ENCODE measurements around the gene CTSF. TPM values are rescaled to one million over a fixed set of nuclear protein-coding genes. Genes with fewer than 3 reads are reported as not detected.
"Not testable (repeated sequence)": the region's sequence is repeated elsewhere in the genome, so short reads cannot be mapped to it uniquely, and the experiment has no call there.

The CTSF gene
- total RNA-seq, 1 experiment from 2014 or later = 9.5 TPM

DNA sequence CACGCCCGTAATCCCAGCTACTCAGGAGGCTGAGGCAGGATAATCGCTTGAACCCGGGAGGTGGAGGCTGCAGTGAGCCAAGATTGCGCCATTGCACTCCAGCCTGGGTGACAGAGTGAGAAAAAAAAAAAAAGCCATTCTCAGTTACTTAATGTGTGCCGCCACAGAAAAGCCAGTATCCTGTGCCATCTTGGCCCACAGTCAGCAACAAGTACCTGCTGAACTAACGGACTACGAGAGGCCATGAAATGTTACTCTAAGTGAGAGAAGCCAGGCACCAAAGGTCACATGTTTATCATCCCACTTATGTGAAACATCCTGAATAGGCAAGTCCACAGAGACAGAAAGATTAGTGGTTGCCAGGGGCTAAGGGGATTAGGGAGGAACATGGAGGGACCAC, 27.8 kb downstream of the CTSF start:
- not testable (repeated sequence) for DNase-seq (ENCODE audit: extremely low read depth, low read depth)

DNA sequence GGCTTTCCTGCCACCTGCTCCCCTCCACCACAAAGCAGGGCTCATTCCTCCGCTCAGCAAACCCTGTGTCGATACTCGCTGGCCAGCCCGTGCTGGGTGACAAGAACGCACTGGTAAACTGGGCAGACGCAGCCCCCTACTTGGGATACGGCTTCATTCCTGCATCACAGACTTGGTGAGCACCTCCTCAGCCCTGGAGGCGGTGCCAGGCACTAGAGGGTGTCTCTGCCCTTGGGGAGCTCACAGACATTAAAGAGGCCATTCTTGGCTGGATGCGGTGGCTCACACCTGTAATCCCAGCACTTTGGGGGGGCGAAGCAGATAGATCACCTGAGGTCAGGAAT, 28.6 kb downstream of the CTSF start:
- no peak for DNase-seq (ENCODE audit: extremely low read depth, low read depth)

DNA sequence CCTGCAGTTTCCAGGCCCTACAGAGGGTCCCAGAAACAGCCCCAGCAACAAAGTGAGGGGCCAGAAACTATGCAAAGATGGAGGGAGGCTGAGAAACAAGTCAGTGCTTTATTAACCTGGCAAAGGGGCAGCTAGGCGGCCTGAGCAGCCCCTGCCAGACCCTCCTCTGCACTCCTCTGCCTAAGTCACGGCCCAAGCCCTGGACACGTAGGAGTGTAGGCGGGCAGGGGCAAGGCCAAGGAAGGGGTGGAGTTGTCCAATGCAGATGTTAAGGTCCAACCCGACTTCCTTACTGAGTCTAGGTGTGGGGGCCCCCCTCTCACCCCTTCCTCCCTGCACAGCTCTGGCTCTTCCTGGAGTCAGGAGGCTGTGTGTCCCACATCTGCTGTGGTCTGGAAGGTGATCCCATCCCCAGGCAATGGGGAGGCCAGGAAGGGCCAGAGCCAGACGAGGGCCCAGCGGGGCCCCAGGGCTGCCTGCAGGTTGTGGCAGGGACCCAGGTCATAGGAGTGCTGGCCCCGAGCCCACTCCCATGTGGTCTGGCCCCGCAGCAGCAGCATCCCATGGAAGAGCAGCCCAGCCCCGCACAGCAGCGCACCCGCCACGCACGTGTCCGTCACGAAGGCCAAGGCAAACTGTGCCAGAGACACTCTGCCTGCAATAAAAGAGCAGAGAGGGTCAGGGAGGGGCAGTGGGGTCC, 29.1 kb downstream of the CTSF start:
- no peak for DNase-seq (ENCODE audit: extremely low read depth, low read depth)

DNA sequence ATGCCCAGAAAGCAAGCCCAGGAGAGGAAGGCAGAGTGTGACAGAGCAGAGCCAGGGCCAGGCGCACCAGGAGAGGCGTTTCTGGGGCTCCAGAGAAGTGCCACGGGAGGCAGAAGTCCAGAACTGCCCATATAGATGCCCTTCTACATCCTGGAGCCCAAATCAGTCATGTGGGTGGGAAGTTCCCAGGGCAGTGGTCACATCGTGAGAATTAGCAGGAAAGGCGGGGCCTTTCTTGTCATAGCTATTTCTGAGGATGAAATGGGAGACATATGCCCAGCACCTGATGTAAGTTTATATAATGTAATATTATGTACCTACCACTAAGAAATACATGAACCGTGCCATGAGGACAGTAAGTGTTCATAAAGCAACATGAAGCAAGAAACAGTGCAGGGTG, 35.6 kb downstream of the CTSF start:
- no peak for DNase-seq (ENCODE audit: extremely low read depth, low read depth)

DNA sequence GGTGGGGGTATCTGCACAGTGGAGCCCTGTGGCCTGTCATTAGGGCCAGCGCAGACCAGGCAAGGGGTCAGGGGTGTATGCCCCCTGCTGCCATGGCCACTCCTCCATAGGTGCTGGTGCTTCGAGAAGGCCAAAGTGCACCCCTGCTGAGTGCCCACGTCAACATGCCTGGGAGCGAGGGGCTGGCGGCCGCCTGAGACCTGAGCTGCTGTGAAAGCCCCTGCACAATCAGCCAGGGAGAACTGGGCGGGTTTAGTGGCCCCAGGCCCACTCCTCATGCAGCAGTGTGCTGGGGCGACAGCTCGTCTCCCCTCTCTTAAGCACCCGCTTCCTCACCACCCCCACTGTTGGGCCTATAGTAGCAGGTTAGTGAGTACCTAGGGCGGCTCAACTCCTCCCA, 36.6 kb downstream of the CTSF start:
- DNase-seq (ENCODE audit: extremely low read depth, low read depth) = no peak

DNA sequence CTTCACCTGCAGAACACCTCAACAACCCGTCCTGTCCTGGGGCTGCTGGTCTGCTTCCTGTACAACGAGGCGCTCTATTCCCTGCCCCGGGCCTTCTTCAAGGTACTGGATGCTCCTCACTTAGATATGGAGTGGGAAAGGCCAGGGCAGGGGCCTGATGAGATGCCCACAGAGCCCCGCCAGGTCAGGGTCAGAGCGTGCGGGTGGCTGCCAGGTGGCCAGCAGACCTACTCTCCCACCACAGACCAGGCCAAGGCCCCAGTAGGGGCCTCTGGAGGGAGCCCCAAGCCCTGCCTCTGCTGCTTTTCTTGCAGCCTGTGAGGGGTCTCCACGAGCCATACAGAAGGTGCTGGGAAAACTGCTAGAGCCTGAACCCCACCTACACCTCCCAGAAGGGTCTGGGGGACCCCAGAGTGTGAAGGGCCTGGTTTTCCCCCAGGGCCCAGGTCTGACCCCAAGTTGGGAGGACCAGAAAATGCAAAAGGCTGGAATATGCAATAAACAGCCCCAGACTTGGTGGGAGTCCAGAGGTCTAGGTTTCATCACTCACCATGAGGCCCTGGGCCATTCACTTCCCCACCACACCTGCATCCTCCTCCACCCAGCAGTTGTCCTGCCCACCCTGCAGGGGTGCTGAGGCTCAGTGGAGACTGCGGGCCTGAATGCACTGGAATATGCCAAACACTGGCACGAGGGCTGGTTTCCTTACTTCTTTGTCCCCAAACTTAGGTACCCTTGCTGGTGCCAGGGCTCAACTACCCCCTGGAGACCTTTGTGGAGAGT, 37.3 kb downstream of the CTSF start:
- DNase-seq (ENCODE audit: extremely low read depth, low read depth) = no peak

DNA sequence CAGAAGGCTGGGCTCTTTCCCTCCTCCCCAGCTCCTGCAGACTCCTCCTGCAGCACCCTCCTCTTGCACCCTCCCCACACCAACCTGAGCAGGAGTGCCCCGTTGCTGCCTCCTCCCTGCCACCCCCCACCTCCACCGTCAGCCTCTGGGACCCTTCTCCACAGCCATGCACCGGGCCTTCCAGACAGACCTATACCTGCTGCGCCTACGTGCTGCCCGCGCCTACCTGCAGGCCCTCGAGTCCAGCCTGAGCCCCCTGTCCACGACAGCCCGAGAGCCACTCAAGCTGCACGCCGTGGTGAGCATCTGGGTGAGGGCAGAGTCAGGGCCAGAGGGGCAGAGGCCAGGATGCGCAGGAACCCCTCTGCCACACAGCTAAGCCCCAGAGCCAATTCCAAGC, 38.8 kb downstream of the CTSF start:
- DNase-seq (ENCODE audit: extremely low read depth, low read depth) = no peak

DNA sequence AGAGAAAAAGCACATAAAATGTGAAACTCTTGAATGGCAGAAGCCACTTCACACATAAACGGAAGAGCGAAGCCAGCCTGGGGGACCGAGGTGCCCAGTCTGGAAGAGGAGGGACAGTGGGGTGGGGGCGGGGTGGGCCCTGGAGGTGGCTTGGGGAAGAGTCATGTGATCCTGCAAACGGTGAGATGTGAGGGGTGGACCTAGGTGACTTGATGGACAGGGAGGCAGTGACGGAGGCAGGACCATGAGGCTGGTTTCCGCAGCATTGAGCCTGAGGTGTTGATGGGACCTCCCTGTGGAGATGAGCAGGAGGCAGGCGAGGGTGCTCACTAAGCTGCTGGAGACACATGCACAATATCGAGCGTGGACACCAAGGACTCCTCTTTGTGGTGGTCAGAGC, 39.3 kb downstream of the CTSF start:
- no peak for DNase-seq (ENCODE audit: extremely low read depth, low read depth)

DNA sequence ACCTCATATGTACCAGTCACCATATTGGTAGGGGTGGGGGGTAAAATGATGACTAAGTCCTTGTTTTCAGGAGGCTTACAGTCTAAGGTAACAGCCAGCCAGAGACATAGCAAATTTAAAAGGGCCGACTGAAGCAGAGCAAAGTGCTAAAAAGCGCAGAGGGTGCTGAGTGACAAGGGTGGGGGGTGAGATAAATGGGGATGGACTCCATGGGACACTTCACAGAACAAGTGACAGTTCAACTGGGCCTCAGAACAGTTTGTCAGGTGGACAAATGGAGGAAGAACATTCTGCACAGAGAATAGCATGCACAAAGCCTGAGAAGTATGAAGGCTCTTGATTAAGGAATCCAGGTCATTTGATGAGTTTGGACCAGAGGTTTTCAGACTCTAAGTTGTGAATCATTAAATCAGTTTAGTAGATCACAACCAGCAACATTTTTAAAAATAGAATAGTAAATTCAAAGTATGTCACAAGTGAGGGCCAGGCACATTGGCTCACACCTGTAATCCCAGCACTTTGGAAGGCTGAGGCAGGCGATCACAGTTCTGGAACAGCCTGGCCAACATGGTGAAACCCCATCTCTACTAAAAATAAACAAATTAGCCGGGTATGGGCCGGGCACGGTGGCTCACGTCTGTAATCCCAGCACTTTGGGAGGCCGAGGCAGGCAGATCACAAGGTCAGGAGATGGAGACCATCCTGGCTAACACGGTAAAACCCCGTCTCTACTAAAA, 43.9 kb downstream of the CTSF start:
- DNase-seq (ENCODE audit: extremely low read depth, low read depth) = no peak

DNA sequence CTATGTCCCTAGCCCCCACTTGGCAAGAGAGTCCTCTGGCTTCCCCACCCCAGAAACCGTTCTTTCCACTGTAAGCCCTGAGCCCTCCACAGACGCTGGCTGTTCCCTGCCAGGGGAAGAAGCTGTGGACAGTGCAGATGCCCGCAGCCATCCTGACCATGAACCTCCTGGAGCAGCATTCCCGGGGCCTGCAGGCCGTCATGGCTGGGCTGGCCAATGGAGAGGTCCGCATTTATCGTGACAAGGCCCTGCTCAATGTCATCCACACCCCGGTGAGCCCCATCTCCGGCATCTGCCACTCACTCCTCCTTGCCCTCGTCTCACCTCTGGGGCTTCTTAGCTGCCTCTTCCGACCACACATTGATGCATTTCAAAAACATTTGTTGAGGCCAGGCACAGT, 44.8 kb downstream of the CTSF start:
- no peak for DNase-seq (ENCODE audit: extremely low read depth, low read depth)

Small RNA genes lying within 50 kb of the gene (small RNA-seq; reads per million reads assigned to genes)
- 0 reads per million in 2 experiments for gene RNU4-39P

Other genes starting within 250 kb of the CTSF start
- gene RIN1, start 232.2 kb downstream of the CTSF start, total RNA-seq (2014; rRNA removed; shearing (Covaris generic)) = 18.7 and 23.9 TPM in 2 replicates
- gene BRMS1, start 223.5 kb downstream of the CTSF start, total RNA-seq (2014; rRNA removed; shearing (Covaris generic)) = 35.3 and 44.2 TPM in 2 replicates
- gene B4GAT1, start 221.0 kb downstream of the CTSF start, total RNA-seq (2014; rRNA removed; shearing (Covaris generic)) = 15.0 and 16.9 TPM in 2 replicates
- gene SLC29A2, start 196.8 kb downstream of the CTSF start, total RNA-seq (2014; rRNA removed; shearing (Covaris generic)) = 4.6 and 4.7 TPM in 2 replicates
- gene NPAS4, start 147.6 kb downstream of the CTSF start, total RNA-seq (2014; rRNA removed; shearing (Covaris generic)) = not detected in 2 replicates
- gene MRPL11, start 129.8 kb downstream of the CTSF start, total RNA-seq (2014; rRNA removed; shearing (Covaris generic)) = 66.8 and 90.4 TPM in 2 replicates
- gene PELI3, start 101.7 kb downstream of the CTSF start, total RNA-seq (2014; rRNA removed; shearing (Covaris generic)) = 2.7 and 3.2 TPM in 2 replicates
- 30.8 and 31.9 TPM in 2 replicates for gene DPP3, start 88.2 kb downstream of the CTSF start, total RNA-seq (2014; rRNA removed; shearing (Covaris generic))
- gene BBS1, start 58.0 kb downstream of the CTSF start, total RNA-seq (2014; rRNA removed; shearing (Covaris generic)) = 13.7 and 16.7 TPM in 2 replicates
- gene ZDHHC24, start 22.6 kb downstream of the CTSF start, total RNA-seq (2014; rRNA removed; shearing (Covaris generic)) = 8.0 and 13.7 TPM in 2 replicates
- not detected in 2 replicates for gene ACTN3, start 21.7 kb downstream of the CTSF start, total RNA-seq (2014; rRNA removed; shearing (Covaris generic))
- 0.37 and 0.52 TPM in 2 replicates for gene CCDC87, start 24.5 kb upstream of the CTSF start, total RNA-seq (2014; rRNA removed; shearing (Covaris generic))
- 13.7 and 14.7 TPM in 2 replicates for gene CCS, start 24.6 kb upstream of the CTSF start, total RNA-seq (2014; rRNA removed; shearing (Covaris generic))
- gene RBM14, start 48.0 kb upstream of the CTSF start, total RNA-seq (2014; rRNA removed; shearing (Covaris generic)) = 36.9 and 38.1 TPM in 2 replicates
- 64.3 and 69.4 TPM in 2 replicates for gene RBM4, start 70.1 kb upstream of the CTSF start, total RNA-seq (2014; rRNA removed; shearing (Covaris generic))
- 14.1 and 17.2 TPM in 2 replicates for gene RBM4B, start 109.3 kb upstream of the CTSF start, total RNA-seq (2014; rRNA removed; shearing (Covaris generic))
- 17.0 and 17.4 TPM in 2 replicates for gene SPTBN2, start 160.6 kb upstream of the CTSF start, total RNA-seq (2014; rRNA removed; shearing (Covaris generic))

Measured in NCI-H460 (cell line).